Adrenal gland (tissue), 12 donors: ENCODE data around the gene SERPINB7. TPM values are rescaled to one million over a fixed set of nuclear protein-coding genes. Genes with fewer than 3 reads are reported as not detected.

Experiments used
- DNase-seq, 7 donors: peaks; one replicate each; pipeline ENCODE4 v3.0.0-alpha.2; 2019 to 2020
- H3K27ac ChIP-seq, 5 donors: fragments of 200-600 bp; sonication (generic) in 4 of 5; 1 replicate in 3 of 5; 2 replicates in 2 of 5; pipeline versions ENCODE4 v1.5.1 to v1.8.0; 2016 to 2020; ENCODE audit warnings: mild to moderate bottlenecking in 1 of 5
- H3K27me3 ChIP-seq: fragments of 200-600 bp; 2 replicates; pipeline ENCODE4 v1.8.0; 2021
- H3K36me3 ChIP-seq, 2 donors: fragments of 200-600 bp; replicated peaks in 1 of 2; 1 replicate in 1 of 2; 2 replicates in 1 of 2; pipeline versions ENCODE4 v1.5.1 to v1.8.0; 2018 to 2022
- H3K4me1 ChIP-seq, 2 donors: fragments of 200-600 bp; replicated peaks in 1 of 2; 1 replicate in 1 of 2; 2 replicates in 1 of 2; pipeline versions ENCODE4 v1.5.1 to v1.8.0; 2018 to 2021
- H3K4me3 ChIP-seq, 4 donors: fragments of 200-600 bp; sonication (generic) in 3 of 4; one replicate each; pipeline ENCODE4 v1.5.1; 2016 to 2018
- H3K9me3 ChIP-seq, 3 donors: fragments of 200-600 bp; sonication (generic) in 1 of 3; replicated peaks in 1 of 3; 1 replicate in 2 of 3; 2 replicates in 1 of 3; pipeline versions ENCODE4 v1.5.1 to v1.8.0; 2016 to 2021
- POLR2A ChIP-seq, 2 donors: fragments of 450-650 bp; IDR thresholded peaks; one replicate each; pipeline ENCODE4 v1.6.1; 2017; ENCODE audit warnings: antibody characterized with exemption in 2 of 2, mild to moderate bottlenecking in 2 of 2, moderate library complexity in 1 of 2
- WGBS, 4 donors: extraction: QIAGEN DNeasy Blood & Tissue Kit in 2 of 4; methylation state at CpG; one replicate each; pipeline versions ENCODE4 v1.1.5 to v1.1.7; 2013 to 2017; 5-methylcytosine and 5-hydroxymethylcytosine counted together
- intact Hi-C, 2 donors: fragments of 100-400 bp; cut with DNase I; formaldehyde crosslinking; loops; one replicate each; pipeline versions ENCODE4 v1.14.1 to v1.15.0; 2022 to 2023
- polyA plus RNA-seq, 3 donors: library from polyadenylated mRNA; stranded (reverse); fragments of 200-250 nt in 2 of 3; fragments of 350-450 nt in 1 of 3; fragmentation: Illumina TruSeq in 1 of 3; extraction: RNeasy Lipid Tissue Mini Kit (QIAGEN cat#74804) in 1 of 3; gene quantifications; one replicate each; pipeline ENCODE4 v1.2.3, GENCODE V29; 2013 to 2014
- total RNA-seq, 9 donors: library from RNA; depleted of rRNA in 4 of 9; stranded (reverse); fragments of >200 nt in 4 of 9; fragments of 120-200 nt in 1 of 9; fragmentation: NEBNext Ultra II Directional in 1 of 9; extraction: Animal tissue kit (Norgen Biotek cat#: 25700) in 1 of 9; gene quantifications; one replicate each; pipeline versions ENCODE4 v1.1.0 to v1.2.4, GENCODE V29; 2013 to 2023
- TF ChIP-seq, protein P1 (sequence below), 6 experiments: fragments of 450-650 bp in 4 of 6; fragments of 200-600 bp in 2 of 6; sonication (generic) in 1 of 6; IDR thresholded peaks; 1 replicate in 5 of 6; 2 replicates in 1 of 6; pipeline versions ENCODE4 v1.5.1 to v1.8.0; 2016 to 2021; ENCODE audit warnings: antibody characterized with exemption in 6 of 6, mild to moderate bottlenecking in 2 of 6, moderate library complexity in 1 of 6
- donor health status: healthy with polysubstance abuse.
- donor health status: Bipolar disorder and iron deficiency.
- donor health status: DM: yes; HTN: yes; CAD: no.
- donor health status: DM: no; HTN: no; CAD: no.
- donor health status: DM: no; HTN: no; CAD: no.
- donor health status: DM: yes; HTN: yes; CAD: no.

Gene SERPINB7
- total and polyA plus RNA-seq, 12 donors, result 0.11 TPM; not detected in 11

DNA sequence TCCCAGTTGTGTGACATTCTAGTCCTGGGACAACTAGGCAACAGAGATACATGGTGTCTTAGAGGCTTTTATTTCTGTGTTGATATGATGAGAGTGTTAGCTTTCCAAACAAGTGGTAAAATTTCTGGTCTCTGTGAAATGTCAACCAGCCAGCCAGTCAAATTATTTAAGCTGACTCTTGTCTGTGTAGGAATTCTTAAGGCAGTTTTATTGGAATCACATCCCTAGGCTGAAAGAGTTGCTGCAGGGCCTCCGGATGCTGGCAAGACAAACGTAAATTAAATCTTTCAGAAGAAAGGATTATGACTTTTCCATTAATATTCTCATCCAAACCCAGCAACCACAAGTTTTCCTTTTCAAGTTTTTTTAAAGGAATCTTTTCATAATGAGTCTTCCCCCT, 44.6 kb downstream of the SERPINB7 start:
- no peak for TF ChIP-seq POLR2A (IDR thresholded peaks at IDR 0.05)
- TF ChIP-seq, protein P1, sequence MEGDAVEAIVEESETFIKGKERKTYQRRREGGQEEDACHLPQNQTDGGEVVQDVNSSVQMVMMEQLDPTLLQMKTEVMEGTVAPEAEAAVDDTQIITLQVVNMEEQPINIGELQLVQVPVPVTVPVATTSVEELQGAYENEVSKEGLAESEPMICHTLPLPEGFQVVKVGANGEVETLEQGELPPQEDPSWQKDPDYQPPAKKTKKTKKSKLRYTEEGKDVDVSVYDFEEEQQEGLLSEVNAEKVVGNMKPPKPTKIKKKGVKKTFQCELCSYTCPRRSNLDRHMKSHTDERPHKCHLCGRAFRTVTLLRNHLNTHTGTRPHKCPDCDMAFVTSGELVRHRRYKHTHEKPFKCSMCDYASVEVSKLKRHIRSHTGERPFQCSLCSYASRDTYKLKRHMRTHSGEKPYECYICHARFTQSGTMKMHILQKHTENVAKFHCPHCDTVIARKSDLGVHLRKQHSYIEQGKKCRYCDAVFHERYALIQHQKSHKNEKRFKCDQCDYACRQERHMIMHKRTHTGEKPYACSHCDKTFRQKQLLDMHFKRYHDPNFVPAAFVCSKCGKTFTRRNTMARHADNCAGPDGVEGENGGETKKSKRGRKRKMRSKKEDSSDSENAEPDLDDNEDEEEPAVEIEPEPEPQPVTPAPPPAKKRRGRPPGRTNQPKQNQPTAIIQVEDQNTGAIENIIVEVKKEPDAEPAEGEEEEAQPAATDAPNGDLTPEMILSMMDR (IDR thresholded peaks at IDR 0.05), result no peak
- WGBS, 4 donors, result 38 to 57% (median 44%) methylated on average over 2 of the region's 2 CpGs
- Histone ChIP-seq H3K4me3 (no peak overlapping the region), H3K4me1 (no peaks in the 10 kb centered on the region), H3K9me3 (no peaks in the 10 kb centered on the region), H3K27ac (no peak overlapping the region), H3K36me3 (no peaks in the 10 kb centered on the region), H3K27me3 (no peaks in the 10 kb centered on the region)
- DNase-seq, result no peak
- intact Hi-C loops, result no loop called here

DNA sequence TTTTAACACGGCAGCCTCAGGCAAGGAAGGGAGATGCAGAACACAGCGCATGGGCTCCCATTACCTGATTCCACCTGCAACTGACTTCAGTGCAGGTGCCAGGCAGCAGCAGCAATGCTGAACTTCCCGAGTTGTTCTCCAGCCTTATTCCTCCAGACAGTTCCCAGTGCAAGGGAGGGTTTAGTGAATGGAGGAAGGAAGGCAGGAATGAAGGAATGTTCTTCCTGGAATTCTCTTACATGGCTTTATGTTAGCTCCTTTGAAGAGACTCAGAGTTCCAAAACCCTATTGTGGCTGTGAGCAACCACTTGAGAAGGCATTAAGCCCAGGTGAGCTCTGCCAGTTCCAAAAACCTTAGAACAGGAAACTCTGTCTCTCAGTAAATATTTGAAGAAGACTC, 45.5 kb downstream of the SERPINB7 start:
- H3K4me1 ChIP-seq, result no peaks in the 10 kb centered on the region
- WGBS, 4 donors, result 65 to 81% (median 77%) methylated on average over 3 of the region's 3 CpGs
- TF ChIP-seq POLR2A (IDR thresholded peaks at IDR 0.05), result no peak
- TF ChIP-seq, protein P1 (IDR thresholded peaks at IDR 0.05), result no peak
- no peak overlapping the region for H3K27ac ChIP-seq
- H3K4me3 ChIP-seq, result no peak overlapping the region
- intact Hi-C loops, result no loop called here
- H3K27me3 ChIP-seq, result no peaks in the 10 kb centered on the region
- no peaks in the 10 kb centered on the region for H3K9me3 ChIP-seq
- DNase-seq, result no peak
- no peaks in the 10 kb centered on the region for H3K36me3 ChIP-seq

DNA sequence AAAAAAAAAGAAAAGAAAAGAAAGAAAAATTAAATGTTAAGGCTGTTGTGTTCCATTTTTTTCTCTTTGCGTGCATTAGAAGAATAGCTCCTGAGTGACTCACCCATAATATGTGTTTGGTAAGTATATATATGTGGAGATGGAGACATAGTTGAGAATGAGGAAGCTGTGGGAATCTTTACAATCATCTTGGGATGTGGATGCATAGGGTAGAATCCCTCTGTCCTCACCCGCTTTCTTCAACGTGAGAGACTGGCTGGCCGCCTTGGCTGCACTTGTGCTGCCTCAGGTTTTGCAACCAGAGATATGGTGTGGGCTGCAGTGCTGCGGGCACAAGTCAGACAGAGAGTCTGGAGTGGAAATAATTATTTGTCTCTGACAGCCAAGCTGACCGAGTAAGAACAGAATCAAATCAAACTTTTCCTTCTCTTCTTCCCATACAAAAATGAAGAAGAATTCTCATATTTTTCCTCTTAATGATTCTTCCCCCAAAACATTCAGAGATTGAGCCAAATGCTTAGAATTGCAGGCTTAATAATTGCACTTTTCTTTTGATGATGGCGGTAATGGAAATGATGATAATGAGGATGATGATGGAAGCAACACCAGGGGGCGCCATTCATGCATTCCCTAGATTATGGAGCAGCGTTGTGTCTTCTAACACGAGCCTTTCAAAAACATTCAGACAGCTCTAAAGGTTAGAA, 48.5 kb downstream of the SERPINB7 start:
- WGBS, 4 donors, result 54 to 67% (median 63%) methylated on average over 10 of the region's 10 CpGs
- Histone ChIP-seq H3K27me3 (no peaks in the 10 kb centered on the region), H3K9me3 (no peaks in the 10 kb centered on the region), H3K4me1 (no peaks in the 10 kb centered on the region), H3K36me3 (no peaks in the 10 kb centered on the region), H3K4me3 (no peak overlapping the region), H3K27ac (no peak overlapping the region)
- DNase-seq, result peak in 6 of 7 donors; percentile 19 to 65 (median 44)
- intact Hi-C loops, result no loop called here
- TF ChIP-seq, protein P1 (IDR thresholded peaks at IDR 0.05), result peak in 5 of 6 experiments; percentile 12 to 43 (median 34)
- no peak for TF ChIP-seq POLR2A (IDR thresholded peaks at IDR 0.05)

DNA sequence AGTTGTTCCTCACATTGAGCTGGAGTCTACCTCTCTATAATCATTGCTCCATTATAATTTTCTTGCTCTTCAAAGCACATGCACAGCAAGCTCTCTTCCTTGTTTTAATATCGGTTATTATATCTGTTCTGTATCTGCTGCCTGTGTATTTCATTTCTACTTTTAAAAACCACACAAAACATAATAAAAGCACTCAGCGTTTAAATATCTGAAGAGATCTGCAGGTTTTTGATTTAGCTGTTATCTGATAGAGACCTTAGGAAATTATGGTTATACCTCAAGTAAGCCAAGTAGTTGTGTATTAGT, 49.0 kb downstream of the SERPINB7 start:
- H3K27me3 ChIP-seq, result no peaks in the 10 kb centered on the region
- intact Hi-C loops, result no loop called here
- no peak overlapping the region for H3K27ac ChIP-seq
- H3K4me3 ChIP-seq, result no peak overlapping the region
- WGBS, 4 donors, result 72 to 85% (median 76%) methylated on average over 2 of the region's 2 CpGs
- no peak for DNase-seq
- TF ChIP-seq, protein P1 (IDR thresholded peaks at IDR 0.05), result no peak
- no peak for TF ChIP-seq POLR2A (IDR thresholded peaks at IDR 0.05)
- no peaks in the 10 kb centered on the region for H3K36me3 ChIP-seq
- H3K9me3 ChIP-seq, result no peaks in the 10 kb centered on the region
- no peaks in the 10 kb centered on the region for H3K4me1 ChIP-seq
